Neural cell (in vitro differentiated cells): Measurements from ENCODE around the gene KLHL11. TPM values are rescaled to one million over a fixed set of nuclear protein-coding genes. Genes with fewer than 3 reads are reported as not detected.

Source experiments
- H2AFZ ChIP-seq: fragments of 200-600, 300-800 bp; sonication (generic), shearing (Covaris generic); 2 replicates; pipeline ENCODE4 v1.6.0; 2014; ENCODE audit warnings: low read depth, mild to moderate bottlenecking, antibody characterized with exemption, low read length, moderate library complexity
- H3F3A ChIP-seq: fragments of 200-600 bp; shearing (Covaris generic); 2 replicates; pipeline ENCODE4 v1.6.1; 2016; ENCODE audit warnings: mild to moderate bottlenecking, moderate library complexity, mixed read lengths, antibody characterized with exemption, low read length; ENCODE audit not compliant: insufficient read depth, poor library complexity, severe bottlenecking
- H3K27ac ChIP-seq: fragments of 200-600, 300-800 bp; sonication (generic), shearing (Covaris generic); 2 replicates; pipeline ENCODE4 v1.5.1; 2014; ENCODE audit warnings: mild to moderate bottlenecking, low read length, moderate library complexity
- H3K27me3 ChIP-seq: fragments of 300-800, 200-600 bp; sonication (generic), shearing (Covaris generic); 2 replicates; pipeline ENCODE4 v1.6.0; 2014; ENCODE audit warnings: mild to moderate bottlenecking, low read depth, low read length, moderate library complexity; ENCODE audit not compliant: insufficient read depth
- H3K36me3 ChIP-seq: fragments of 300-800, 200-600 bp; sonication (generic), shearing (Covaris generic); 2 replicates; pipeline ENCODE4 v1.5.1; 2014; ENCODE audit warnings: mild to moderate bottlenecking, antibody characterized with exemption, low read length, moderate library complexity; ENCODE audit not compliant: insufficient read depth
- H3K4me2 ChIP-seq: fragments of 300-800, 200-600 bp; sonication (generic), shearing (Covaris generic); 2 replicates; pipeline ENCODE4 v1.6.0; 2014; ENCODE audit warnings: mild to moderate bottlenecking, low read length
- H3K4me3 ChIP-seq: fragments of 300-800, 200-600 bp; sonication (generic), shearing (Covaris generic); 2 replicates; pipeline ENCODE4 v1.5.1; 2014; ENCODE audit warnings: mild to moderate bottlenecking, low read length, moderate library complexity
- H3K79me2 ChIP-seq: fragments of 200-600 bp; shearing (Covaris generic); replicated peaks from 2 replicates; pipeline ENCODE4 v1.6.0; 2014; ENCODE audit warnings: mild to moderate bottlenecking, low read length, moderate library complexity; ENCODE audit not compliant: insufficient read depth
- H3K9ac ChIP-seq: fragments of 300-800, 200-600 bp; sonication (generic), shearing (Covaris generic); 2 replicates; pipeline ENCODE4 v1.6.1; 2016; ENCODE audit warnings: mild to moderate bottlenecking, low read length, mixed read lengths
- H3K9me2 ChIP-seq: fragments of 200-600 bp; shearing (Covaris generic); 2 replicates; pipeline ENCODE4 v1.6.1; 2016; ENCODE audit warnings: mild to moderate bottlenecking, low read length, mixed read lengths; ENCODE audit not compliant: insufficient read depth
- H3K9me3 ChIP-seq: fragments of 200-600, 300-800 bp; sonication (generic), shearing (Covaris generic); 2 replicates; pipeline ENCODE4 v1.6.1; 2016; ENCODE audit warnings: mild to moderate bottlenecking, mixed run types, low read length, moderate library complexity, mixed read lengths
- H4K20me1 ChIP-seq: fragments of 200-600 bp; shearing (Covaris generic); 2 replicates; pipeline ENCODE4 v1.6.1; 2016; ENCODE audit warnings: mild to moderate bottlenecking, mixed run types; ENCODE audit not compliant: insufficient read depth
- EP300 ChIP-seq: fragments of 450-650 bp; conservative IDR thresholded peaks from 2 replicates; pipeline ENCODE4 v1.6.1; 2014; ENCODE audit warnings: antibody characterized with exemption, mild to moderate bottlenecking, moderate library complexity; ENCODE audit not compliant: poor library complexity, severe bottlenecking
- EZH2 ChIP-seq: fragments of 200-600, 300-800 bp; shearing (Covaris generic), sonication (generic); IDR thresholded peaks from 2 replicates; pipeline ENCODE4 v1.6.1; 2014; ENCODE audit warnings: antibody characterized with exemption, low read length, borderline replicate concordance, mild to moderate bottlenecking; ENCODE audit not compliant: insufficient read depth, poor library complexity, severe bottlenecking
- MXI1 ChIP-seq: fragments of 450-650 bp; conservative IDR thresholded peaks from 2 replicates; pipeline ENCODE4 v1.6.1; 2014; ENCODE audit warnings: antibody characterized with exemption, mild to moderate bottlenecking; ENCODE audit not compliant: poor library complexity, severe bottlenecking
- POLR2AphosphoS5 ChIP-seq: IDR thresholded peaks from 2 replicates; pipeline ENCODE4 v1.6.1; 2012
- RAD21 ChIP-seq: fragments of 450-650 bp; conservative IDR thresholded peaks from 2 replicates; pipeline ENCODE4 v1.6.1; 2014; ENCODE audit warnings: antibody characterized with exemption, mild to moderate bottlenecking, moderate library complexity
- REST ChIP-seq: IDR thresholded peaks from 2 replicates; pipeline ENCODE4 v1.6.1; 2012; ENCODE audit warnings: borderline replicate concordance
- SMC3 ChIP-seq: fragments of 450-650 bp; conservative IDR thresholded peaks from 2 replicates; pipeline ENCODE4 v1.6.1; 2014; ENCODE audit warnings: antibody characterized with exemption, mild to moderate bottlenecking, moderate library complexity; ENCODE audit not compliant: poor library complexity
- TAF1 ChIP-seq: IDR thresholded peaks from 2 replicates; pipeline ENCODE4 v1.6.1; 2012; ENCODE audit warnings: low read depth
- polyA plus RNA-seq: library from polyadenylated mRNA; depleted of rRNA; stranded (reverse); fragments of >200 nt; gene quantifications from 2 replicates; pipeline ENCODE4 v1.2.3, GENCODE V29; 2014
- TF ChIP-seq, protein P1 (sequence below): fragments of 450-650 bp; IDR thresholded peaks from 2 replicates; pipeline ENCODE4 v1.5.1; 2014; ENCODE audit warnings: antibody characterized with exemption, mild to moderate bottlenecking, moderate library complexity; ENCODE audit not compliant: poor library complexity, severe bottlenecking

KLHL11 gene
- polyA plus RNA-seq, 1 donor from 2014 or later = 30.3 TPM

GRCh38 chr17:41885733-41886132 is 20.5 kb upstream of the KLHL11 start:
- Histone ChIP-seq H3K9me3 (no peaks in the 10 kb centered on the region), H3K27ac (no peak overlapping the region), H3K27me3 (no peaks in the 10 kb centered on the region), H3K36me3 (no peaks in the 10 kb centered on the region), H4K20me1 (no peaks in the 10 kb centered on the region), H2AFZ (no peak overlapping the region), H3K4me3 (no peak overlapping the region), H3K9ac (no peak overlapping the region), H3K4me2 (no peak overlapping the region), H3K9me2 (no peaks in the 10 kb centered on the region), H3K79me2 (no peaks in the 10 kb centered on the region), H3F3A (no peaks in the 10 kb centered on the region)
- TF ChIP-seq RAD21 = peak; percentile 33
- TF ChIP-seq EZH2 = no peak
- TF ChIP-seq, protein P1, sequence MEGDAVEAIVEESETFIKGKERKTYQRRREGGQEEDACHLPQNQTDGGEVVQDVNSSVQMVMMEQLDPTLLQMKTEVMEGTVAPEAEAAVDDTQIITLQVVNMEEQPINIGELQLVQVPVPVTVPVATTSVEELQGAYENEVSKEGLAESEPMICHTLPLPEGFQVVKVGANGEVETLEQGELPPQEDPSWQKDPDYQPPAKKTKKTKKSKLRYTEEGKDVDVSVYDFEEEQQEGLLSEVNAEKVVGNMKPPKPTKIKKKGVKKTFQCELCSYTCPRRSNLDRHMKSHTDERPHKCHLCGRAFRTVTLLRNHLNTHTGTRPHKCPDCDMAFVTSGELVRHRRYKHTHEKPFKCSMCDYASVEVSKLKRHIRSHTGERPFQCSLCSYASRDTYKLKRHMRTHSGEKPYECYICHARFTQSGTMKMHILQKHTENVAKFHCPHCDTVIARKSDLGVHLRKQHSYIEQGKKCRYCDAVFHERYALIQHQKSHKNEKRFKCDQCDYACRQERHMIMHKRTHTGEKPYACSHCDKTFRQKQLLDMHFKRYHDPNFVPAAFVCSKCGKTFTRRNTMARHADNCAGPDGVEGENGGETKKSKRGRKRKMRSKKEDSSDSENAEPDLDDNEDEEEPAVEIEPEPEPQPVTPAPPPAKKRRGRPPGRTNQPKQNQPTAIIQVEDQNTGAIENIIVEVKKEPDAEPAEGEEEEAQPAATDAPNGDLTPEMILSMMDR = peak; percentile 32
- no peak for TF ChIP-seq POLR2AphosphoS5

DNA sequence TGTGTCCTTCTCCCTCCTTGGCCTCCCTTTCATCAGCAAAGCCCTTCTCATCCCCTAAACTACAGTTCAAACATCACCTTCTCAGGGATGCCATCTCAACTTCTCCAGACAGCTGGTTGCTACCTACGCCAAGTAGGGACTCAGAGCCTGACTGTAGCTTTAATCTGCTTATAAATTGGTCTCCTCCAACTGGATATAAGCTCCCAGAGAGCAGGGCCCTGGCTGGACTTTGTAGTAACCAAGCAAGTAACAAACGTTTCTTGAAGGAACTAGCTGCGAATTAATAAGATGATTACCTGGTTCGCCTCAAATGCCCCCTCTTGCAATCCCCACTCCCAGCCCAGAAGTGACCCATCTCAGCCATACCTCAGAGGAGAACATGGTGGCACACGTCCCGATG is 17.5 kb upstream of the KLHL11 start:
- no peak overlapping the region for H3K4me2 ChIP-seq
- H3K27ac ChIP-seq = no peak overlapping the region
- peaks cover 10% of the 10 kb centered on the region for H3K36me3 ChIP-seq
- no peak overlapping the region for H2AFZ ChIP-seq
- no peak overlapping the region for H3K9ac ChIP-seq
- H3K4me3 ChIP-seq = no peak overlapping the region
- no peaks in the 10 kb centered on the region for H3K79me2 ChIP-seq
- H3K9me3 ChIP-seq = no peaks in the 10 kb centered on the region
- H3F3A ChIP-seq = no peaks in the 10 kb centered on the region
- no peaks in the 10 kb centered on the region for H4K20me1 ChIP-seq
- no peaks in the 10 kb centered on the region for H3K27me3 ChIP-seq
- TF ChIP-seq REST = no peak
- TF ChIP-seq MXI1 = no peak
- TF ChIP-seq EP300 = no peak
- no peak for TF ChIP-seq RAD21
- no peak for TF ChIP-seq EZH2
- TF ChIP-seq POLR2AphosphoS5 = no peak
- no peak for TF ChIP-seq TAF1
- no peaks in the 10 kb centered on the region for H3K9me2 ChIP-seq

- Histone ChIP-seq H3K4me3 (no peak overlapping the region), H2AFZ (no peak overlapping the region), H4K20me1 (no peaks in the 10 kb centered on the region), H3K9me2 (no peaks in the 10 kb centered on the region), H3K79me2 (no peaks in the 10 kb centered on the region), H3K9ac (no peak overlapping the region), H3K27me3 (no peaks in the 10 kb centered on the region), H3K9me3 (no peaks in the 10 kb centered on the region), H3K4me2 (no peak overlapping the region), H3K36me3 (peaks cover 10% of the 10 kb centered on the region), H3F3A (no peaks in the 10 kb centered on the region), H3K27ac (no peak overlapping the region)
- TF ChIP-seq MXI1 (no peak), POLR2AphosphoS5 (no peak), EZH2 (no peak), EP300 (no peak), REST (no peak), RAD21 (no peak), TAF1 (no peak), SMC3 (no peak)
- TF ChIP-seq, protein P1 = no peak
These were observed 14.9 kb upstream of the KLHL11 start for GRCh38 chr17:41880130-41880529.
